GM23248 (cell line): ENCODE measurements around the gene PDXDC1.
"Not testable (repeated sequence)": the region's sequence is repeated elsewhere in the genome, so short reads cannot be mapped to it uniquely, and the experiment has no call there.

Experiments
- EZH2 ChIP-seq: fragments of 200-600 bp; sonication (generic); IDR thresholded peaks from 2 replicates; pipeline ENCODE4 v1.6.1; 2018; ENCODE audit warnings: antibody characterized with exemption, mild to moderate bottlenecking; ENCODE audit not compliant: insufficient read depth, poor library complexity, severe bottlenecking
- EZH2phosphoT487 ChIP-seq: fragments of 200-600 bp; sonication (generic); IDR thresholded peaks from 2 replicates; pipeline ENCODE4 v1.6.1; 2018; ENCODE audit warnings: antibody characterized with exemption, moderate library complexity, mild to moderate bottlenecking, low read depth; ENCODE audit not compliant: insufficient read depth

DNA sequence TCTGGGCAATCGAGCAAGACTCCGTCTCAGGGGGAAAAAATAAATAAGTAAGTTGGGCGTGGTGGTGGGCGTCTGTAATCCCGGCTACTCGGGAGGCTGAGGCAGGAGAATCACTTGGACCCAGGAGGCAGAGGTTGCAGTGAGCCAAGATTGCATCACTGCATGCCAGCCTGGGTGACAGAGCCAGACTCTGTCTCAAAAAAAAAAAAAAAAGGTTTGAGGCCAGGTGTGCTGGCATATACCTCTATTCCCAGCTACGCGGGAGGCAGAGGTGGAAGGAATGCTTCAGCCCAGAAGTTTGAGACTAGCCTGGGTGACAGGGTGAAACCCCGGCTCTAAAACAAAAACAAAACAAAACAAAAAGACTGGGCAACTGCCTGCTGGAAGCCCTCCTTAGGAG, 70.4 kb downstream of the PDXDC1 start:
- not testable (repeated sequence) for TF ChIP-seq EZH2, EZH2phosphoT487
